ENCODE measurements around the gene ARPP21. TPM values are rescaled to one million over a fixed set of nuclear protein-coding genes. Genes with fewer than 3 reads are reported as not detected.

Gene ARPP21
- total RNA-seq, 2 donors from 2014 or later: not detected

- Histone ChIP-seq H3K36me3 (no peaks in the 10 kb centered on the region), H3K4me1 (no peaks in the 10 kb centered on the region), H3K9me3 (no peaks in the 10 kb centered on the region), H3K4me3 (no peak overlapping the region), H3K27me3 (no peaks in the 10 kb centered on the region), H3K27ac (no peak overlapping the region)
- TF ChIP-seq, protein P1, sequence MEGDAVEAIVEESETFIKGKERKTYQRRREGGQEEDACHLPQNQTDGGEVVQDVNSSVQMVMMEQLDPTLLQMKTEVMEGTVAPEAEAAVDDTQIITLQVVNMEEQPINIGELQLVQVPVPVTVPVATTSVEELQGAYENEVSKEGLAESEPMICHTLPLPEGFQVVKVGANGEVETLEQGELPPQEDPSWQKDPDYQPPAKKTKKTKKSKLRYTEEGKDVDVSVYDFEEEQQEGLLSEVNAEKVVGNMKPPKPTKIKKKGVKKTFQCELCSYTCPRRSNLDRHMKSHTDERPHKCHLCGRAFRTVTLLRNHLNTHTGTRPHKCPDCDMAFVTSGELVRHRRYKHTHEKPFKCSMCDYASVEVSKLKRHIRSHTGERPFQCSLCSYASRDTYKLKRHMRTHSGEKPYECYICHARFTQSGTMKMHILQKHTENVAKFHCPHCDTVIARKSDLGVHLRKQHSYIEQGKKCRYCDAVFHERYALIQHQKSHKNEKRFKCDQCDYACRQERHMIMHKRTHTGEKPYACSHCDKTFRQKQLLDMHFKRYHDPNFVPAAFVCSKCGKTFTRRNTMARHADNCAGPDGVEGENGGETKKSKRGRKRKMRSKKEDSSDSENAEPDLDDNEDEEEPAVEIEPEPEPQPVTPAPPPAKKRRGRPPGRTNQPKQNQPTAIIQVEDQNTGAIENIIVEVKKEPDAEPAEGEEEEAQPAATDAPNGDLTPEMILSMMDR (IDR thresholded peaks at IDR 0.05): no peak
- no peak for DNase-seq (ENCODE audit: low spot score)
Observed at GRCh38 chr3:35718921-35719320, 79.6 kb downstream of the ARPP21 start.

DNA sequence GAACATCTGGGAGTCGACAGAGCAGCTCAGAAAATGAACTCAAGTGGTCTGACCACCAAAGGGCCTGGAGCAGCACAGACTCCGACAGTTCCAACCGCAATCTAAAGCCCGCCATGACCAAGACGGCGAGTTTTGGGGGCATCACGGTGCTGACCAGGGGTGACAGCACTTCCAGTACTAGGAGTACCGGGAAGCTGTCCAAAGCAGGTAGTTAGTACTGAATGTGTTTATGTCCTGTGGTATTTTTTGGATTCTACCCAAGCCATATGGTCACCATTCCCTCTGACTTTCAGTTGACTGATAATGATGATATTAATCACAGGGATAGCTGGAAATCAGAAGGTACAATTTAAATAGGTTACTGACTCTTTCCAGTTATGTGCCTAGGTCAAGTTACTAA, 82.3 kb downstream of the ARPP21 start:
- no peaks in the 10 kb centered on the region for H3K9me3 ChIP-seq
- no peaks in the 10 kb centered on the region for H3K36me3 ChIP-seq
- H3K27ac ChIP-seq: no peak overlapping the region
- TF ChIP-seq, protein P1 (IDR thresholded peaks at IDR 0.05): no peak
- H3K4me1 ChIP-seq: no peaks in the 10 kb centered on the region
- no peak for DNase-seq (ENCODE audit: low spot score)
- H3K27me3 ChIP-seq: no peaks in the 10 kb centered on the region
- H3K4me3 ChIP-seq: no peak overlapping the region

- no peak overlapping the region for H3K4me3 ChIP-seq
- H3K27me3 ChIP-seq: no peaks in the 10 kb centered on the region
- no peak overlapping the region for H3K27ac ChIP-seq
- DNase-seq (ENCODE audit: low spot score): no peak
- H3K4me1 ChIP-seq: no peaks in the 10 kb centered on the region
- TF ChIP-seq, protein P1 (IDR thresholded peaks at IDR 0.05): no peak
- H3K9me3 ChIP-seq: no peaks in the 10 kb centered on the region
- H3K36me3 ChIP-seq: no peaks in the 10 kb centered on the region
Observed at GRCh38 chr3:35722902-35723301, 83.6 kb downstream of the ARPP21 start.

DNA sequence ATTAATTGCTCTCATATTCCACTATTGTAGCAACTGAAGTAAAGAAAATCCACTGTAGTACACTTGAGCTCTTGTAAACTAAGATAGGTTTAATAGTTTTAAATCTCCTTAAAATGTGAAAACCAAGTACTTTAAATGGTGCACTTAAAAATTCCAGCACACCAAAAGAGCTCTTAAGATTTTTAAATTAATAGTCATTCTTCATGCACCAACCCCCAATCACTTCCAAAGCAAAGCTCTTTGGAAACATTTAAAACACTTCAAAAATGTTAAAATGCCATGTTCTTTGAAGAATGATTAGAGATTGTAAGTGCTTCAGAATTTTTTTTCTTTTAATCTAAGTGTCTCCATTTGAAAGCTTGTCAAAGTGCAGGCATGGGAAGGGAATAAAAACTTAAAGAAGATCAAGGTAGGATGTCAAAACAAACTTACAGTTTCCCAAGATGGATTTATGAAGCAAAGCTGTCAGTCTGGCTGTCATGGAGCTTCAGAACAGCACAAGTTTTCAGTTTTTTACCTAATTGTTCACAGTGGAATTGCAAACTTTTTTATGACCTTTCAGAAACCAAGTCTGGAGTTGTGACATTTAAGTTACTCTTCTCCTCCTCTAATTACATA, 84.3 kb downstream of the ARPP21 start:
- H3K9me3 ChIP-seq: no peaks in the 10 kb centered on the region
- TF ChIP-seq, protein P1 (IDR thresholded peaks at IDR 0.05): no peak
- H3K27ac ChIP-seq: no peak overlapping the region
- DNase-seq (ENCODE audit: low spot score): no peak
- H3K27me3 ChIP-seq: no peaks in the 10 kb centered on the region
- H3K4me3 ChIP-seq: no peak overlapping the region
- no peaks in the 10 kb centered on the region for H3K36me3 ChIP-seq
- no peaks in the 10 kb centered on the region for H3K4me1 ChIP-seq

DNA sequence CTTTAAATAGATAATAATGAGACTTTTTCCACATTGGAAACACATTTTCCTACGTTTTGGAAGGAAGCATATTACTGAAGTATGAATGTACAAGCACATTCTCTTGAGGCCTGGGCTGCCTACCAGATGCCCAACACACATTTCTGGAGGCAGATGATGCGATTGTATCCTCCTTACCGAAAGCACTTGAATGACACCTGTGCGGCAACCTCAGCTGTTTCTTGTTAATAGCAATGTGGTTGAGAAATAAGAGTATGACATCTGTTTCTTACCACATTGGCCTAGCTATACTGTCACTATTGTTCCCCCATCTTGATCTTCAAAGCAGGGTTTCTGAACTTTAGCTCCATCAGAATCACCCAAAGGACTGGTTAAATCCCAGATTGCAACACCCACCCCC, 84.8 kb downstream of the ARPP21 start:
- TF ChIP-seq, protein P1 (IDR thresholded peaks at IDR 0.05): no peak
- Histone ChIP-seq H3K4me1 (no peaks in the 10 kb centered on the region), H3K27me3 (no peaks in the 10 kb centered on the region), H3K4me3 (no peak overlapping the region), H3K9me3 (no peaks in the 10 kb centered on the region), H3K36me3 (no peaks in the 10 kb centered on the region), H3K27ac (no peak overlapping the region)
- DNase-seq (ENCODE audit: low spot score): no peak

DNA sequence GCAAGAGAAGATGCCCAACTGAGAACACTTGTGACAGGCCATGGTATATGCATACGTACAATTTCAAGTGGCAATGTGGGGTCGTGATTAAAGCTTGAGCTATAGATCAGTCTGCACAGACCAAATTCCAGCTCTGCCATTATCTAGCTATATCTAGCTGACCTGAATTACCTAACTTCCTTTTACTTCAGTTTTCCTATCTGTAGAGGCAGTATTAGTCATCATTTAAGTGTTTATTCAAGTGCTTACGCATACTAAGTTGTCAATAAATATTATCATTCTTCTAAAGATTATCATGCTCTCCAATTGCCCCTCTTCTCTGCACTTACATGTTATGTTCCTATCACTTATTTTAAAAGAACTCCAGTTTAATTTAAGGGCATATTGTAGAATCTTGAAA, 87.9 kb downstream of the ARPP21 start:
- Histone ChIP-seq H3K4me3 (no peak overlapping the region), H3K27me3 (no peaks in the 10 kb centered on the region), H3K27ac (no peak overlapping the region), H3K4me1 (no peaks in the 10 kb centered on the region), H3K36me3 (no peaks in the 10 kb centered on the region), H3K9me3 (no peaks in the 10 kb centered on the region)
- TF ChIP-seq, protein P1 (IDR thresholded peaks at IDR 0.05): no peak
- no peak for DNase-seq (ENCODE audit: low spot score)

All from right atrium auricular region (tissue), 2 donors.